Measurements from ENCODE around the gene AGBL4. TPM values are rescaled to one million over a fixed set of nuclear protein-coding genes. Genes with fewer than 3 reads are reported as not detected.

The AGBL4 gene
- total and polyA plus RNA-seq, 2 of the 4 experiments (the other 2 are of a cell fraction): not detected

GRCh38 chr1:48936436-48936835 is 1087.3 kb downstream of the AGBL4 start:
- H3K56ac ChIP-seq (ENCODE audit: extremely low read depth, insufficient read depth, low read length): no peak overlapping the region
- H2AK5ac ChIP-seq (ENCODE audit: low read depth, low read length): no peak overlapping the region
- no peak overlapping the region for H3K4me2 ChIP-seq (ENCODE audit: low read depth, low read length)
- H3K18ac ChIP-seq (ENCODE audit: low read depth, low read length): no peak overlapping the region
- no peak overlapping the region for H2BK120ac ChIP-seq (ENCODE audit: low read depth, low read length)
- ChIA-PET CTCF (no interaction called here), POLR2A (ENCODE audit: unreplicated experiment) (no interaction called here)
- no peak overlapping the region for H3K4ac ChIP-seq (ENCODE audit: low read depth, low read length)
- H3K27me3 ChIP-seq (ENCODE audit: control insufficient read depth, insufficient read depth, low read length): no peaks in the 10 kb centered on the region
- no peak overlapping the region for H3K14ac ChIP-seq (replicated peaks; ENCODE audit: low read depth, low read length)
- H2AFZ ChIP-seq (replicated peaks; ENCODE audit: low read length, poor library complexity): no peak overlapping the region
- no peak for TF ChIP-seq BHLHE40 (IDR thresholded peaks at IDR 0.05; ENCODE audit: low read depth, low read length)
- no peak for TF ChIP-seq MAFK (IDR thresholded peaks at IDR 0.05; ENCODE audit: low read depth, low read length)
- no peak for TF ChIP-seq CHD1 (IDR thresholded peaks at IDR 0.05; ENCODE audit: low read depth, low read length)
- TF ChIP-seq ELK1 (IDR thresholded peaks at IDR 0.05; ENCODE audit: borderline replicate concordance, low read depth, low read length): no peak
- TF ChIP-seq POLR2A (IDR thresholded peaks at IDR 0.05; ENCODE audit: low read depth, low read length): no peak
- no peak for TF ChIP-seq USF2 (IDR thresholded peaks at IDR 0.05; ENCODE audit: low read depth, low read length)
- no peak for TF ChIP-seq RFX5 (IDR thresholded peaks at IDR 0.05; ENCODE audit: low read depth, low read length)
- no peak for TF ChIP-seq MAZ (IDR thresholded peaks at IDR 0.05; ENCODE audit: borderline replicate concordance, low read depth, low read length)
- no peak for TF ChIP-seq SMC3 (IDR thresholded peaks at IDR 0.05; ENCODE audit: low read depth, low read length)
- TF ChIP-seq RAD21 (IDR thresholded peaks at IDR 0.05; ENCODE audit: low read length): no peak
- TF ChIP-seq FOS (IDR thresholded peaks at IDR 0.05; ENCODE audit: low read depth, low read length): no peak
- no peak for TF ChIP-seq MXI1 (IDR thresholded peaks at IDR 0.05; ENCODE audit: borderline replicate concordance, low read depth, low read length)
- no peak for TF ChIP-seq CEBPB (IDR thresholded peaks at IDR 0.05; ENCODE audit: low read depth, low read length)
- no peak for TF ChIP-seq CTCF (conservative IDR thresholded peaks at IDR 0.05; ENCODE audit: low read depth, low read length)
- TF ChIP-seq RCOR1 (IDR thresholded peaks at IDR 0.05; ENCODE audit: insufficient replicate concordance, low read length): no peak
- no peak for TF ChIP-seq NFE2L2 (IDR thresholded peaks at IDR 0.05; ENCODE audit: low read depth, low read length)
- H2BK5ac ChIP-seq (ENCODE audit: low read depth, low read length, poor library complexity, severe bottlenecking): no peak overlapping the region
- no peaks in the 10 kb centered on the region for H4K20me1 ChIP-seq (ENCODE audit: insufficient read depth, low read length)
- no peak overlapping the region for H4K91ac ChIP-seq (ENCODE audit: insufficient read depth, low read depth, low read length)
- H3K9me3 ChIP-seq (ENCODE audit: control insufficient read depth, insufficient read depth, low read length): peaks cover 11% of the 10 kb centered on the region
- in situ Hi-C loops (cut with MboI; ENCODE audit: low sequenced_read_pairs) (no loop called here), dilution Hi-C loops (cut with HindIII; ENCODE audit: low sequenced_read_pairs, unreplicated experiment) (no loop called here), intact Hi-C loops (cut with micrococcal nuclease) (no loop called here)
- no peaks in the 10 kb centered on the region for H3K9me1 ChIP-seq (ENCODE audit: insufficient read depth, low read length)
- no peak overlapping the region for H2BK20ac ChIP-seq (ENCODE audit: low read depth, low read length)
- no peak overlapping the region for H2AK9ac ChIP-seq (replicated peaks; ENCODE audit: low read depth, low read length, poor library complexity)
- H3K9ac ChIP-seq (ENCODE audit: low read depth, low read length): no peak overlapping the region
- no peak overlapping the region for H3K4me3 ChIP-seq (ENCODE audit: insufficient read depth, low read depth, low read length)
- H4K8ac ChIP-seq (ENCODE audit: low read depth in 2 of 2, low read length in 2 of 2): no peak overlapping the region
- no TSS peak for BruUV-seq (replicated peaks)
- H3K79me1 ChIP-seq (ENCODE audit: low read depth in 1 of 2, low read length in 2 of 2): no peaks in the 10 kb centered on the region
- no peak overlapping the region for H4K5ac ChIP-seq (ENCODE audit: low read depth, low read length)
- H3K23ac ChIP-seq (ENCODE audit: low read depth, low read length): no peak overlapping the region
- no peak overlapping the region for H3K27ac ChIP-seq (ENCODE audit: insufficient read depth, low read length)
- WGBS, 2 experiments (ENCODE audit: extremely low coverage in 2 of 2, insufficient read length in 1 of 2): no CpG with 5 or more reads among the region's 2 CpGs
- no peak for ATAC-seq (ENCODE audit: low read depth)
- H3K4me1 ChIP-seq (ENCODE audit: control insufficient read depth, insufficient read depth, low read length): no peaks in the 10 kb centered on the region
- H3K36me3 ChIP-seq (ENCODE audit: control insufficient read depth, insufficient read depth, low read length): no peaks in the 10 kb centered on the region
- no peak overlapping the region for H2BK15ac ChIP-seq (ENCODE audit: low read depth, low read length)
- DNase-seq: no peak
